SK-N-SH treated with all-trans-retinoic acid at 6 μM for 48 hours (cell line): ENCODE measurements around the gene MED31.

Experiments used
- ATAC-seq: fragments of 200-7000 bp; cut with Tn5 transposase; 3 replicates; pipeline ENCODE4 v1.9.1; 2020; ENCODE audit warnings: mild to moderate bottlenecking, moderate library complexity
- ARNTL ChIP-seq: fragments of 450-650 bp; formaldehyde crosslinking; IDR thresholded peaks from 2 replicates; pipeline ENCODE4 v1.5.0; 2020; ENCODE audit warnings: low read depth, mild to moderate bottlenecking, moderate library complexity, borderline replicate concordance
- BACH2 ChIP-seq: fragments of 250-450 bp; sonication (Bioruptor Pico); IDR thresholded peaks from 2 replicates; pipeline ENCODE4 v1.9.0; 2021; ENCODE audit warnings: mild to moderate bottlenecking, borderline replicate concordance
- CSDC2 ChIP-seq: fragments of 250-450 bp; sonication (Bioruptor Pico); IDR thresholded peaks from 2 replicates; pipeline ENCODE4 v1.5.0; 2020; ENCODE audit warnings: mild to moderate bottlenecking, moderate library complexity
- GLIS3 ChIP-seq: fragments of 250-450 bp; sonication (Bioruptor Pico); IDR thresholded peaks from 2 replicates; pipeline ENCODE4 v1.5.0; 2020; ENCODE audit warnings: mild to moderate bottlenecking, moderate library complexity
- PPARA ChIP-seq: fragments of 250-450 bp; sonication (Bioruptor Pico); IDR thresholded peaks from 2 replicates; pipeline ENCODE4 v1.5.0; 2020; ENCODE audit warnings: mild to moderate bottlenecking, borderline replicate concordance
- RARB ChIP-seq: fragments of 250-450 bp; sonication (Bioruptor Pico); IDR thresholded peaks from 2 replicates; pipeline ENCODE4 v1.8.0; 2021; ENCODE audit warnings: mild to moderate bottlenecking, moderate library complexity
- SNAI2 ChIP-seq: fragments of 250-450 bp; sonication (Bioruptor Pico); IDR thresholded peaks from 2 replicates; pipeline ENCODE4 v1.5.0; 2020; ENCODE audit warnings: mild to moderate bottlenecking, moderate library complexity
- TOX ChIP-seq: fragments of 250-450 bp; sonication (Bioruptor Pico); IDR thresholded peaks from 2 replicates; pipeline ENCODE4 v1.8.0; 2021; ENCODE audit warnings: mild to moderate bottlenecking, moderate library complexity, borderline replicate concordance
- TSHZ2 ChIP-seq: fragments of 250-450 bp; sonication (Bioruptor Pico); IDR thresholded peaks from 2 replicates; pipeline ENCODE4 v1.5.0; 2020; ENCODE audit warnings: mild to moderate bottlenecking, moderate library complexity
- ZC3H10 ChIP-seq: fragments of 250-450 bp; sonication (Bioruptor Pico); IDR thresholded peaks from 2 replicates; pipeline ENCODE4 v1.5.1; 2021; ENCODE audit warnings: mild to moderate bottlenecking, moderate library complexity
- ZFP3 ChIP-seq: fragments of 250-450 bp; sonication (Bioruptor Pico); IDR thresholded peaks from 2 replicates; pipeline ENCODE4 v1.5.0; 2020; ENCODE audit warnings: mild to moderate bottlenecking, moderate library complexity
- ZNF565 ChIP-seq: fragments of 450-650 bp; formaldehyde crosslinking; conservative IDR thresholded peaks from 2 replicates; pipeline ENCODE4 v1.5.0; 2020; ENCODE audit warnings: low read depth, mild to moderate bottlenecking, moderate library complexity
- ZNF70 ChIP-seq: fragments of 450-650 bp; formaldehyde crosslinking; IDR thresholded peaks from 2 replicates; pipeline ENCODE4 v1.5.0; 2020; ENCODE audit warnings: mild to moderate bottlenecking, moderate library complexity
- ZNF8 ChIP-seq: fragments of 450-650 bp; formaldehyde crosslinking; IDR thresholded peaks from 2 replicates; pipeline ENCODE4 v1.5.0; 2020; ENCODE audit warnings: mild to moderate bottlenecking, moderate library complexity
- TF ChIP-seq, protein P1 (sequence below): fragments of 250-450 bp; sonication (Bioruptor Pico); IDR thresholded peaks from 2 replicates; pipeline ENCODE4 v1.5.1; 2021; ENCODE audit warnings: mild to moderate bottlenecking, moderate library complexity
- TF ChIP-seq, protein P2 (sequence below): fragments of 250-450 bp; sonication (Bioruptor Pico); IDR thresholded peaks from 2 replicates; pipeline ENCODE4 v1.8.0; 2020; ENCODE audit warnings: mild to moderate bottlenecking, moderate library complexity, borderline replicate concordance
- TF ChIP-seq, protein P3 (sequence below): fragments of 250-450 bp; sonication (Bioruptor Pico); IDR thresholded peaks from 2 replicates; pipeline ENCODE4 v1.5.1; 2020; ENCODE audit warnings: low read depth, mild to moderate bottlenecking, moderate library complexity

The MED31 gene

DNA sequence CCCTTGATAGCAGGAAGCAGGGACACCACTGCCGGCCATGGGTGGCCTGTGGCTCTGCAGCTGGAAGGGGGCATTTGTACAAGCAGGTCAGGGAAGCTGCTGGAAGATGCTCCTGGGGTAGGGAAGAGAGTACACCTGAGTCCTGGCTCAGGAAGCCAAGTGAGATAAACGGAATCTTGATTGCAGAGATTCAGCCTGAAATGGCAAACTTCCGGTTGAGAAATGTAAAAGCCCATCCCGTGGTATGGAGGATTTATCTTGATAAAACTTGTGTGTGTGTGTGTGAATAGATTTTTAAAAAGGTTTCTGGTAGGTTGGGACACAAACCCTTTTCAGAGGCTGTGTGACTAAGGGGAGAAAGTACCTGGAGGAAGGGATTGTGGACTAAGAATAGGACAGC lies 29.8 kb upstream of the MED31 start:
- TF ChIP-seq ARNTL (CRISPR knock-in tag) (no peak), RARB (CRISPR knock-in tag) (no peak), TSHZ2 (CRISPR knock-in tag) (no peak), ZNF8 (no peak), PPARA (CRISPR knock-in tag) (no peak), GLIS3 (CRISPR knock-in tag) (no peak), ZFP3 (CRISPR knock-in tag) (no peak), SNAI2 (CRISPR knock-in tag) (no peak)
- TF ChIP-seq, protein P1, sequence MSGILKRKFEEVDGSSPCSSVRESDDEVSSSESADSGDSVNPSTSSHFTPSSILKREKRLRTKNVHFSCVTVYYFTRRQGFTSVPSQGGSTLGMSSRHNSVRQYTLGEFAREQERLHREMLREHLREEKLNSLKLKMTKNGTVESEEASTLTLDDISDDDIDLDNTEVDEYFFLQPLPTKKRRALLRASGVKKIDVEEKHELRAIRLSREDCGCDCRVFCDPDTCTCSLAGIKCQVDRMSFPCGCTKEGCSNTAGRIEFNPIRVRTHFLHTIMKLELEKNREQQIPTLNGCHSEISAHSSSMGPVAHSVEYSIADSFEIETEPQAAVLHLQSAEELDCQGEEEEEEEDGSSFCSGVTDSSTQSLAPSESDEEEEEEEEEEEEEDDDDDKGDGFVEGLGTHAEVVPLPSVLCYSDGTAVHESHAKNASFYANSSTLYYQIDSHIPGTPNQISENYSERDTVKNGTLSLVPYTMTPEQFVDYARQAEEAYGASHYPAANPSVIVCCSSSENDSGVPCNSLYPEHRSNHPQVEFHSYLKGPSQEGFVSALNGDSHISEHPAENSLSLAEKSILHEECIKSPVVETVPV: no peak
- TF ChIP-seq, protein P2, sequence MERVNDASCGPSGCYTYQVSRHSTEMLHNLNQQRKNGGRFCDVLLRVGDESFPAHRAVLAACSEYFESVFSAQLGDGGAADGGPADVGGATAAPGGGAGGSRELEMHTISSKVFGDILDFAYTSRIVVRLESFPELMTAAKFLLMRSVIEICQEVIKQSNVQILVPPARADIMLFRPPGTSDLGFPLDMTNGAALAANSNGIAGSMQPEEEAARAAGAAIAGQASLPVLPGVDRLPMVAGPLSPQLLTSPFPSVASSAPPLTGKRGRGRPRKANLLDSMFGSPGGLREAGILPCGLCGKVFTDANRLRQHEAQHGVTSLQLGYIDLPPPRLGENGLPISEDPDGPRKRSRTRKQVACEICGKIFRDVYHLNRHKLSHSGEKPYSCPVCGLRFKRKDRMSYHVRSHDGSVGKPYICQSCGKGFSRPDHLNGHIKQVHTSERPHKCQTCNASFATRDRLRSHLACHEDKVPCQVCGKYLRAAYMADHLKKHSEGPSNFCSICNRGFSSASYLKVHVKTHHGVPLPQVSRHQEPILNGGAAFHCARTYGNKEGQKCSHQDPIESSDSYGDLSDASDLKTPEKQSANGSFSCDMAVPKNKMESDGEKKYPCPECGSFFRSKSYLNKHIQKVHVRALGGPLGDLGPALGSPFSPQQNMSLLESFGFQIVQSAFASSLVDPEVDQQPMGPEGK (CRISPR knock-in tag): no peak

DNA sequence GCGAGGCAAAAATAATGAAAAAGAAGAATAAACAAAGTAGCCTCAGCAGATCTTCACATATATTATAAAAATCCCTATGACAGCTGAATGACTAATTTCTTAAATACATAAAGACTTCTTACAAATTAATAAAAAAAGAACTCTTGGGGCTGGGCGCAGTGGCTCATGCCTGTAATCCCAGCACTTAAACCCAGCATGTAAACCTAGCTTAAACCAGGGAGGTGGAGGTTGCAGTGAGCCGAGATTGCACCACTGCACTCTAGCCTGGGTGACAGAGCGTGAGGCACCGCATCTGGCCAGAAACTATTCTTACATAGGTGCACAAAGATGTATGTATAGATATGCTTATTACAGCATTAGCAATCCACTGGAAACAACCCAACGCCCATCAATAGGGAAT lies 27.8 kb upstream of the MED31 start:
- TF ChIP-seq ZC3H10 (CRISPR knock-in tag) (no peak), TSHZ2 (CRISPR knock-in tag) (no peak), CSDC2 (CRISPR knock-in tag) (no peak), ZFP3 (CRISPR knock-in tag) (no peak), GLIS3 (CRISPR knock-in tag) (no peak)
- no peak for ATAC-seq

More for the DNA sequence above, 29.8 kb upstream of the MED31 start:
- ATAC-seq: no peak

DNA sequence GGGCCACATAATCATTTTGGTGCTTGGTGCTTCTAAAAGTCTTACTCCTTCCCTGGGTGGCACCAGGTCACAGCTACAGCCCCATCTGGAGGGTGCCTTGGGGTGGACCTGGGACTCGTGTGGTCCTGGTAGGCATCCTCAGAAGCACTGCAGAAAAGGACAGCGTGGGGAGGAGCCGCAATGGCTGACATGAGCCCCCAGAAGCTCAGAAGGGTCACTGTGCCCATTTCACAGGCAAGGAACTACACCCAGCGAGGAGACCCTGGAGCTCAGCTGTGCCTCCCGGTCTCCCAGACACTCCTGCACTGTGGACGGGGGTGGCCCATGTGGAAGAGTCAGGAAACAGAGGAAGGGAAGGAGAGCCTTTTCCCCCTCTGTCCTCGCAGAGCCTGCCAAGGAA lies 26.5 kb upstream of the MED31 start:
- TF ChIP-seq RARB (CRISPR knock-in tag): no peak
- TF ChIP-seq, protein P3, sequence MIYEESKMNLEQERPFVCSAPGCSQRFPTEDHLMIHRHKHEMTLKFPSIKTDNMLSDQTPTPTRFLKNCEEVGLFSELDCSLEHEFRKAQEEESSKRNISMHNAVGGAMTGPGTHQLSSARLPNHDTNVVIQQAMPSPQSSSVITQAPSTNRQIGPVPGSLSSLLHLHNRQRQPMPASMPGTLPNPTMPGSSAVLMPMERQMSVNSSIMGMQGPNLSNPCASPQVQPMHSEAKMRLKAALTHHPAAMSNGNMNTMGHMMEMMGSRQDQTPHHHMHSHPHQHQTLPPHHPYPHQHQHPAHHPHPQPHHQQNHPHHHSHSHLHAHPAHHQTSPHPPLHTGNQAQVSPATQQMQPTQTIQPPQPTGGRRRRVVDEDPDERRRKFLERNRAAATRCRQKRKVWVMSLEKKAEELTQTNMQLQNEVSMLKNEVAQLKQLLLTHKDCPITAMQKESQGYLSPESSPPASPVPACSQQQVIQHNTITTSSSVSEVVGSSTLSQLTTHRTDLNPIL (CRISPR knock-in tag): no peak
- TF ChIP-seq, protein P2 (CRISPR knock-in tag): no peak
- no peak for TF ChIP-seq ZNF8
- TF ChIP-seq ZNF70 (CRISPR knock-in tag): no peak
- TF ChIP-seq BACH2 (CRISPR knock-in tag): no peak
- TF ChIP-seq TOX (CRISPR knock-in tag): no peak
- no peak for TF ChIP-seq PPARA (CRISPR knock-in tag)
- TF ChIP-seq, protein P1: no peak
- no peak for TF ChIP-seq ZNF565 (CRISPR knock-in tag)
- no peak for ATAC-seq
